Measurements from ENCODE around the gene PLCB2.

PLCB2 gene

DNA sequence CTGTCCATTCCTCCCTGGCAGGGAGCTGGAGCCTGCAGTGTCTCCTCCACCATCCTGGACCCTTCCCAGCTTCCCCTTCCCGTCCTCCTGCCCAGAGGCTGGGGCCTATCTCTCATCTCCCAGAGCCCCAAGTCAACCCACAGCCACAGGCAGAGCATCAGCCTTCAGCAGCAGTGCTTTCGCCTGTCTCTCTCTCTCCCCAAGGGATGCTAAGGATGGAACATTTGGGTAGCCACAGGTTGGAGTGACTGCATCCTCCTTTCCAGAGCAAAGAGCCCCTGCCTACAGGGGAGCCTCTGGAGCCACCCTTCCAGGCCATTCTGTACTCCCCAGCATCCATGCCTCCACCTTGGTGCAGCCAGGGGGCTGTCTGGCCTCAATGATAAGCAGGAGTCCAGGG is 4.2 kb downstream of the PLCB2 start:
- DNase-seq (ENCODE audit: low spot score), result no peak

DNA sequence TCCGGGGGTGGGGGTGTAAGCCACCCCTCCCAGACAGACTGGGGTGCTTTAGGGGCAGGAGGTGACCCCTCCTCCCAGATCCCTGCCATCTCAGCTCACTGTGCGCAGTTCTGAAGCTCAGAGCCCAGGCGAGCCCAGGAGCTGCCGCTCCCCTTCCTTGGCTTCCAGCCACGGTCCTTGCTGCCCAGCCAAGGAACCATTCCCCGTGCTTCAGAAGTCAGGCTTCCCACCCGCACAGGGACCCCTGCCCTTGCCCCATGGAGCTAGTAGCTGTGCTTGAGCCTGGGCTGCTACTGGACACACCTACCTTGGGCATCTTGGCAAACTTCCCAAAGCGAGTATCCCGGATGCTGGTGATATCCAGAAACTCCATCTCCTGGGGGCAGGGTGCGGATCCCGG is 4.8 kb downstream of the PLCB2 start:
- DNase-seq (ENCODE audit: low spot score), result no peak

DNA sequence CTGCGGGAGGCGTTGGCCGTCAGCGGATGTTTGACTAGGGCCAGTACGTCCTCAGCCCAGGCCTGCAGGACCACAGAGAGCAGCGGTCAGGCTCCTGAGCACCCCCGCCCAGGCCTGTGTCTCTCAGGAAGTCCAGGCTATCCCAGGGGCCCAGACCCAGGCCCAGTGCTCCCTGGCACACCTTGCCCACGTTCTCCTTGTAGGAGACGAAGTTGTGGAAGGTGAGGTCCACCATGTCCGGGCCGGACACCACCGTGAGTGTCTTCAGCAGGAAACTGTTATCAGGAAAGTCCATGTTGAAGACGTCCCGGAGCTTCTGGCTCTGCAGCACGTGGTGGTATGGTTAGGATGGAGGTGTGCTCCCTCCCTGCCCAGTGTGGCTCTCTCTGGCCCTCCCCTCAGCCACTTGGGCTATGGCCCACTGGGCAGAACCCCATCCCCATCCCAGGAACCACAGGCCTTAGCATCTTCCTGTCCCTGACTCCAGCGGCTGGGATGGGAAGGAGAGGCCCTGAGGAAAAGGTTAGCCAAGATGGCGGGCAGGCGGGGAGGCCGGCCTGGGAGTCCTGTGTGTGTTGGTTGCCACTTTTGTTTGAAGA is 5.3 kb downstream of the PLCB2 start:
- DNase-seq (ENCODE audit: low spot score), result no peak

DNA sequence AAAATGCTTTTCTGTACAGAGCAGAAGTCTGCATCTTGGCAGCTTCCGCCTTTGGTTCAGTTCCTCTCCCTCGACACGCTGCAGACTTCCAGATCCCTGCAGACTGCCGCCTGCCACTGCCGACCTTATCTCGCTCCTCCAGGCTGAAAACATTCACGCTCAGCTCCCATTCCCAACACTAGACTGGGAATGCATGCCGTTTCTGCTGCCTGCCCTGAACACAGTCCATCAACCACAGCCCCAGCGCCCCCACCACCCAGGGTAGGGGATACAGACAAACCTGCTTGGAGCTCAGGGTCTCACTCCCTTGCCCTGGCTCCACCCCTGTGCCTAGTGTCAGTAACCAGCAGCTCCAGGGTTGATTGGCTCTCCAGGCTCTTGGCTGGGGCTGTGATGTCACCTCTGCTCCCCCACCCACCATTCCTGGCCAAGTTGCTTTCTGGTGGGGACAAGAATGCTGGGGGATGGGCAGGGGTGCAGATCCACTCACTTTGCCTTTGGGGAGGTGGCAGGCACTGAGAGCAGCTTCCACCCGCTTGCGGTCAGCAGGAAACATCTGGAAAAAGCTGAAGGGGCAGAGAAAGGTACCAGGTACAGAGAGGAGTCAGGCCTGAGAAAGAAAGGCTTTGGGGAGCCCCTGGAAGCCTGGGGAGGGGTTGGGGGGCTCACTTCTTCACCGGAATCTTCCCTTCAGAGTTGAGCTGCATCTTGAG is 6.1 kb downstream of the PLCB2 start:
- DNase-seq (ENCODE audit: low spot score), result no peak

DNA sequence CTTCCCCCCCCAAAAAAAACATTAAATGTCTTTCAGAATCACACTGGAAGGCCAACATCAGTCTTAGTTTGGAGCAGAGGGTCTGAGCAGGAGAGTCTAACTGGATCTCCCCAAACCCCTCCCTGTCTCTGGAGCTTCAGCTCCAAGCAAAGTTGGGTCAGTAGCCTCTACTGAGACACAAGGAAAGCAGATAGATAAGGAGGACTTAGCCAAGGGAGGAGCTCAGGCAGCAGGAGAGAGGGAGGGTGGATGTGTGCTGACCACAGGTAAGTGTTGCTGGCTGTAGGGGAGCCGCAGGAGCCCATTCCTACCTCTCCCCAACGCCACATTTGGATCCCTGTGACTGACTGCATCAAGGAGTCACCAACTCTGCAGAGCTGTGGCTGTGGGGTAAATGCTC is 7.0 kb downstream of the PLCB2 start:
- DNase-seq (ENCODE audit: low spot score), result no peak

DNA sequence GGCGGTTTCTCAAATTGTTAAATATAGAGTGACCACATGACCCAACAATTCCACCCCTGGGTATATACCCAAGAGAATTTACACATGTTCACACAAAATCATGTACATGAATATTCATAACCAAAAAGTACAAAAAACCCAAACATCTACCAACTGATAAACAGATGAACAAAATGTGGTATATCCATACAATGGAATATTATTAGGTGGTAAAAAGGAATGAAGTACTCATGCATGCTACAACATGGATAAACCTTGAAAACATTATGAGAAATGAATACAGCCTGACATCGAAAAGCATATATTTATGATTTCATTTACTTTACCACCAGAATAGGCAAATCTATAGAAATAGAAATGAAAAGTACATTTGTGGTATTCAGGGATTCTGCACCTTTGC is 7.4 kb downstream of the PLCB2 start:
- DNase-seq (ENCODE audit: low spot score), result no peak

DNA sequence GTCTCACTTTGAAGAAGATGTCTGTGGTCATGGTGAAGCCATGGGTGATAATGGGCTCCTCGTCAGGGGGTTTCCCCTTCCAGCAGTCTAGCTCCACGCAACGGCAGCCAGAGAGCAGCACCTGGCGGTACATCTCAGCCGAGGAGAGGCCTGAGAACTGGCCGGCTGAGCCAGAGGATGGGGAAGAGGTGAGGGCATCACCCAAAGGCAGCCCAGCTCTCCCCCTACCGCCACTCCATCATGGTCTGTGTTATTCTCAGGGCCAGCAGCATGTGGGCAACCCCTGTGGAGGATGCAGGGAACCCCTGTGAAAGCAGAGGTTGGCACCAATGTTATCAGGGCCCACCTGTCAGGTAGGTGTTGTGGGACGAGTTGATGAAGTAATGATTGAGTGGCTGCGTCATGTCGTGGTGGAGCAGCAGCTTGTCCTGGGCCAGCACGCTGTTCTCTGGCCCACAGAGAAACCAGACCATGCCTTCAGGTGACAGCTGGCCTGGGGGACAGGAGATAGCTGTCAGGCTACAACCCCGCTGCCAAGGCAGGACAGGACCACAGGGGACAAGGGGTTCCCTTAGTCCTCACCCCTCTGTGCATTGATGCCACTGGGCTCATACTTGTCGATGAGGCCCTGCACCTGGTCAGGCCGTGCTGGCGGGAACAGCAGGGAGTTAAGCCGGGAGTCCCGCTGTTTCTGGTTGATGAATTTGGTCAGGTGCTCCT is 9.4 kb downstream of the PLCB2 start:
- no peak for DNase-seq (ENCODE audit: low spot score)

DNA sequence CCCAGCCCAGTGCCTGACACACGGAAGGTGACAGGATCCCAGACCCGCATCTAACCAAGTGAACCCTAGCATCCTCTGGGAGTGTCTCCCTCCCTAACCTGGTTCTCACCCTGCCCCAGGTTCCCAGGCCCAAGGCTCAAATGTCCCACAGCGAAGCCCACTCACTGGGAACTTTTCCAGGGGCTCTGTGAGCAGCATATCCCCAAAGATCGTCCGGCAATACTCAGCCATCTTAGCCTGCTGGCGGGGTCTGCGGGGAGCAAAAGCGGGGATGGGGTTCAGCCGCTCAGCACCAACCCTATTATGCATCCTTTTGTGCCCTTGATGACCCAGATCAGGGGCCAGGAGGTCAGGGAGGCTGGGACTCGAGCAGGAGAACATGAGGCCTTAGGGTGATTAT is 10.4 kb downstream of the PLCB2 start:
- no peak for DNase-seq (ENCODE audit: low spot score)

DNA sequence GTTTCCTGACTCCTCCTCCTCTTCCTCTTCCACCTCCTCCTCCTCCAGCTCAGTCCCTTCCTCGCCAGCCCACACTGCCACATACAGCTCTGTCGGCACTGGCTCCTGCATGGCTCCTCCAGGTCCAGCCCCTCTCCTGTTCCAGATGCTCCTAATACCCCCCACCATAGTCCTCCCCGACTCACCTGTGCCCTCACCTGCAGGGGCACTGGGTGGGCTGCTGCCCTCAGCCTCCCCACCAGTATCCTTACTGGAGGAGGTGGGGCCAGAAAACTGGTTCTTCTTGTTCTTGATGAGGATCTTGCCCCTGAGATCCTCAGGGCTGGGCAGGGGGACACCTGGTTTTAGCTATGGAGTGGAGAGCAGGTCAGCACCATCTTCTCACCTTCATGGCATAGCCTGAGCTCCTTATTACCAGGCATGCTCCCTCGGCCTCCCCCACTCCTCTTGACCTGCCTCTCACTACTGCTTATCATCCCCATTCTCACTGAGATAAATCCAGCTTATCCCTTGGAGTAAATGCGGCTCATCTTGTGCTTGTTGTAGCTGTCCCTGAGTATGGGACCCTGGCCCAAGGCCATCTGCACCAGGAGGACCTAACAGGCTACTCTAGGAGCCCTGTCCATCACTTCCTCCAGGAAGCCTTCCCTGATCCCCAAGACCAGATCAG is 11.0 kb downstream of the PLCB2 start:
- no peak for DNase-seq (ENCODE audit: low spot score)

DNA sequence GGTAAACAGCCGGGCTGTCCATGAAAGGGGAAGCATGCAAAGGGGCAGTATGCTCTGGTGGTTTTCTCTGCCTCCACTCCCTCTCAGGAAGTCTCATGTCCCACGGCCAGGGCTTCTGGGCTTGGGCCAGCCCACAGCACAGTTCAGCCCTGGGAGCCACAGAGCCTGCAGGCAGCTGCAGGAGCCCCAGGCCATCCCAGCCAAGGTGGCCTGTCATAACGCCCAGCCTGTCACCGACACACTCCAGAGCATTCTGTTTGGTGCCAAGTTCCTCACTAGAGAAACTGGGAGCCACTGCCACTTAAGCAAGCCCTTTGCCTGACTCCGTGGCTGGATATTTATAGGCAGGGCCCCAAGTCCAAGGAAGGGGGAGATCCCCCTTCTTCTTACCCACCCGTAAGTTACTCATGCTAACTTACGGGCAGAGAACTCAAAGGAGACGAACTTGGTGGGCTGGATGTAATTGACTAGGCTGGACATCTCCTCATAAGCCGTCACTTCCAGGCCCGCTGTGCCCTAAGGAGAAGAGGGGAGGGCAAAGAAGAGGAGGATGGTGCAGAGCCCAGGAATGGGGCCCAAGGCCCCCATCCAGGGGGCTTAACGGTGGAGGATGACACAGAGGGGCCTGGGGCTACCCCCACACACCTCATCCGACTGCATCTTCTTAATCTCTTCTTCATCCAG is 11.7 kb downstream of the PLCB2 start:
- DNase-seq (ENCODE audit: low spot score), result no peak

DNA sequence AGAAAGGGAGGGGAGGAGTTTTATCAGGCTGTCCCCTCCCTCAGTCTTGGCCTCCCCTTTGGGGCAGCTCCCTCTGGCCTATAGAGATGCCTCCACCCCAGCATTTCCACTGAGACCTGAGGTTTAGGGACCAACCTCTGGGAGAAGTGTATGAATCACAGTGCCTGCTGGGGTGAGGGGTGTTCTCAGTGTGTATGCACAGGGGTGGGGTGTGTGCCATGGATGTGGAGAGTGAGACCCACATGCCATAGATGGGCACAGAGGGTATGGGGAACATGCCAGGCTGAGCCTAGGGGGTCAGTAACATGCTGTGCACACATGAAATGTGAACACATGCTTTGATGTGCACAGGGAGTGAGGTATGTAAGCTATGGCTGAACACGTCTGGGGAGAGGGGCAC is 12.4 kb downstream of the PLCB2 start:
- no peak for DNase-seq (ENCODE audit: low spot score)

DNA sequence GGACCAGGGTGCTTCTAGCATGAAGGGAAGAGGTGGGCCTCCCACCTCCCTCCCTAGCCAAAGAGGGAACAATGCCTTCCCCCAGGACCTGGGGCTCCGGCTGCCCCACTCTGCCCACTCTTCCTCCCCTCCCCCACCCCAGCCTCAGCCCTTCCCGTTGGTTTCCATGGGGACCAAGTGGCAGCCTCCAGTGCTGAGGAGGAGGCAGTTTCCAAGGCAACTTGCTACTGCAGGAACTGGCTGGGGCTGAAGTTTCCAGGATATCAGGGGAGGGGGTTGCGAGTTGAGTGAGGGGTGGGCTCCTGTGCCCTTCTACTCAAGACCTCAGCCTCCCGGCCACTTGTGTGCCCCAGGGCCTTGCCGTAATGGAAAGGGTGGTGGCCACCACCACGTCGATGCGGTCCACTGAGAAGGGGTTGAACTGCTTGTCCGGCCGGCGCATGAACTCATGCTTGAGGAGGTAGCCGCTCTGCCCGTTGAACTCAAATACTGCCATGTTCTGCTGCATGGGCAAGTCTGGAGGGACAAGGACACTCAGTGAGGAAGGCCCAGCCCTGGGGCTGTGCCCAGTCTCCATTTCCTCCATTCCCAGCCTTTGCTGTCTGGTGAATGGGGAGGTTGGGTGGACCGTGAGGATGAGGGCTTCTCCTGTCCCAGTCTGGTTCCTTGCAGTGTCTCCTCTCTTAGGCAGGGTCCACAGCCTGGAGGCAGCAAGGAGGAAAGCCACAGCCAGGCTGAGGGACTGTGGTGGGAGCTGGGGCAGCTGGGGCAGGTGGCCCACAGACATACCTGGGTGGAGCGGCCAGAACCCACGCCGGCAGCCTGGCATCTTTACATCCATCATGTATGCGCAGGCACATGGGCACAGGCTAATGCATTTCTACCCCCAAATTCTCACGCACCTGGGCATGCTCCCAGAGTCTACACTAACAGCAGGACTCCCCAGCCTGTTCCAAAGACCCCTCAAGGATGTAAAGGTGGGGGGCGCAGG is 13.5 kb downstream of the PLCB2 start:
- DNase-seq (ENCODE audit: low spot score), result peak; percentile 75

DNA sequence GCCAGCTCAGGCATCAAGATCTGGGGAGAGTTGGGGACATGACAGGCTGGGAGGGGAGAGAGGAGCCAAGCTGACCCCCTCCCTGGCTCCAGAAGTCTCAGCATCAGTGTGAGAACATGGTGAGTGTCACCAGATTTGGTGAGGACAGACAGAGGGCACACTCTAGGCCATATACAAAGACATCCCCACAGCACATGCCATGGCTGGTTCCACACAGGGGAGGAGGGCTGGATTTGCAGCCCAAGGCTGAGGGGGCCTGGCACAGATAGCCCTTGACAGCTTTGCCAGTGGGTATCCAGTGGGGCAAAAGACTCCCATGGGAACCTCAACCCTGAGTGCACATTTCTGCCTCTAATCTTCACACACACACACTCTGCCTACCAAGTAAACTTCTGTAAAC is 14.7 kb downstream of the PLCB2 start:
- DNase-seq (ENCODE audit: low spot score), result no peak

DNA sequence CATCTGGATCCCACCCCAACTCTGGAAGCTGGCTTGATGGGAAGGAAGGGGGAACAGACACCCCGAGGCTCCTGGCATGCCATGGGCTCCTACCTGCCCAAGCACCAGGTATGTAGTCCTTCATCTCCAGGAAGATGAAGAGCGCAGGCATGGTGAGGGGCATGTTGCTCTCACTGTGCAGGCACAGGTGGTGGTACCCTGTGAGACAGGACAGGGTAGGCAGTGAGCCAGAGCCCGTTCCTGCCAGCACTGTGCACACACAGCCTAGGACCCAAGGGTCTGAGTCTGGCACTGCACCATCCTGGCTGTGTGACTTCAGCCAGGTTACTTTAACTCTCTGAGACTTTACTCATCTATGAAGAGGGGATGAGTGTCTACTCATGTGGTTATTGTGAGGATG is 15.5 kb downstream of the PLCB2 start:
- DNase-seq (ENCODE audit: low spot score), result no peak

DNA sequence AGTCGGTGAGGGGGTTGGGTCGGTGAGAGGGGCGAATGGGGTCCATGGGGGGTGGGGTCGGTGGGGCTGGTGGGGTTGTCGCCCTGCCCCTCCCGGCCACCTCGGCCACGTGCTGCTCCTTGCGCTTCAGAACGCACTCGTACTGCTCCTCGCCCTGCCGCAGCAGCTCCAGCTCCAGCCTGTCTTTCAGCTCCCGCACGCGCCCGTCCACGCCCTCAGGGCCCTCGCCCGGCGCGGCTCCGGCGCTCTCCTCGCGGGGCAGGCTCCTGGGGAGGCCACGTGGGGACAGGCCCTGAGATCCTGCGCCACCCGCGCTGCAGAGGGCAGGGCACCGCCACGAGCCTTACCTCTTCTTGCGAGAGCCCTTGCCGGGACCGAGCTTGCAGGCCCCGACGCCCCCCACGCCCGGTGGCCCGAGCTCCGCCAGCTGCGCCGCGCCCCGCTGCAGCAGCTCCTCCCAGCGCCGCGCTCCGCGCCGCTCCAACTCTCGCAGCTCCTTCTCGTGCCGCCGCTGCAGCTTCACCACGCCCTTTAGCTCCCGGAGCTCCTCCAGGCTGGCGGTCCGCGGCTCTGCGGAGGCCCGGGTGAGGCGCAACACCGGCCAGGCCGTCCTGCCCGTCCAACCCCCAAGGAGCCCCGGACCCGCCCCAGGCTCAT is 16.7 kb downstream of the PLCB2 start:
- peak; percentile 84 for DNase-seq (ENCODE audit: low spot score)

DNA sequence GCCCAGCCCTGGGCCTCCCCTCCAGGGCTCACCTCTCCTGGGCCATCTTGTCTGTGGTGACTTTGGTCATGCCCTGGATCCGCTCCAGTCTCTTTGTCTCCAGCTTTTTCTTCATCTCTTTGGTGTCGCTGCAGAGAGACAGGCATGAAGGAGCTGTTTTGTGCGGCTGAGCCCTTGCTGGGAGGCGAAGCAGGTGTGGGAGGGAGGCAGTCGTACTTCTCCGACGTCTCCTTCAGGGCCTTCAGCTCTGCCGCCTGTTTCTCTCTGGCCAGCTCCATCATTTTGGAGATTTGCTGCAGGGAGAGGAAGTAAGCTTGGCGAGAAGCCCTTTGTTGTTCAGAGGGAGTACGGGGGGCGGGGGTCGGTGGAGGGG is 17.2 kb downstream of the PLCB2 start:
- no peak for DNase-seq (ENCODE audit: low spot score)

DNA sequence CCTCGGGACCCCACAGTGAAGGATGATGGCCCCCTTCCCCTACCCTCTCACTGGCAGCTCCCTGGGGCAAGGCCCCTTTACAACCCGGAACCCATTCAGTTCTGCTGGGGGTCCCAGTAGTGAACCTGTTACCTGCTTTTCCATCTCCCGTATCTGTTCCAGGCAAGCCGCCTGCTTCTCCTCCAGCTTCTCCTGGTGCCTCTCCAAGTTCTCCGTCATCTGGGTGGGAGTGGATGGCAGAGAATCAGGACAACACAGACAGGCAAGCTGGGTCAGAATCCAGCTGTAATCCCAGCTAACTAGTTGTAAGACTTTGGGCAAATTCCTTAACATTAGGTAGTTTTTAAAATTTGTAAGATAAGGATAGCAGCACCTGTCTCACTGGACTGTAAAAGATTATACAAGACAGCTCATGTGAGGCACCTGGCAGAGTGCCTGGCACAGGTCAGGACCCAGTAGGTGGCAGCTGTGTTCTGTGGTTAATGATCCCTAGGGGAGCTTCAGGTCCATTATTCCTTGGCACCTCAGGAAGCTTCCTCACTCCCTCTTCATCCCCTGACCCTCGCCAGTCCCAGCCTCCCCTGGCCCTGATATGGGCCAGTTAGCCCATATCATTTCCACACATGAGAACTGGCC is 18.5 kb downstream of the PLCB2 start:
- DNase-seq (ENCODE audit: low spot score), result no peak

DNA sequence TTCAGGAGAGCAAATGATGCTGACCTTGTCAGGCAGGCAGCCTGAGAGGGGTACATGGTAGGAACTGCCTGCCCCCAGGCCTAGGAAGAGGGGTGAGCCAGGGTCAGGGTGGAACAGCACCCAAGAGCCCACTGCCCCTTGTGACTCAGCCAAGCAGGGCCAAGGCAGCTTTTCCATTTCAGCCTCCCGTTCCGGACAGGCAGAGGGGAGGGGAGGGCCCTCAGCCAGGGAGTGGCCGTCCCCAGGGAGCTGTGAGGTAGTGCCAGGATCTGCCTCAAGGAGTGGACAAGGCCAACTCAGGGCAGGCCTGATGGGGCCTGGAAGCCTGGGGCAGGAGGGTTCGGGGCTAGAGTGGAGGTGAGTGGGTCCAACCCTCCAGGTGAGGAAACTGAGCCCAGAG is 19.8 kb downstream of the PLCB2 start:
- DNase-seq (ENCODE audit: low spot score), result no peak

DNA sequence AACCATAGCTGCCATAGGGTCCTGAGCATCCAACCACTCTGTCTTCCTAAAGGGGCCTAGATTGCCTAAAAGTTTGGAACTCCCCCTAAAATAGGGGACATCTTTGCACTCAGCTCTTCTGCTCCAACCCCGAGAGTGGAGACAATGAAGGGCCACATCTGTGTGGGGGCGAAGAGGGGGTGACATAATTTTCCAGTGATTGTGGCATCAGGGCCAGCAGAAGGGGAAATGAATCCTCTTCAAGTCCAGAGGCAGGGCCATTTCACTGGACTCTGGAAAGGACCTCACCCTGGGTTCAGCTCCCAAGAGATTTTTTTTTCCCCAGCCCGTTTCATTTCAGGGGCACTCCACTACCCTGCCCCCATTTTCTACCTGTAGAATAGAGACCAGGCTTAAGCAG is 20.2 kb downstream of the PLCB2 start:
- no peak for DNase-seq (ENCODE audit: low spot score)

DNA sequence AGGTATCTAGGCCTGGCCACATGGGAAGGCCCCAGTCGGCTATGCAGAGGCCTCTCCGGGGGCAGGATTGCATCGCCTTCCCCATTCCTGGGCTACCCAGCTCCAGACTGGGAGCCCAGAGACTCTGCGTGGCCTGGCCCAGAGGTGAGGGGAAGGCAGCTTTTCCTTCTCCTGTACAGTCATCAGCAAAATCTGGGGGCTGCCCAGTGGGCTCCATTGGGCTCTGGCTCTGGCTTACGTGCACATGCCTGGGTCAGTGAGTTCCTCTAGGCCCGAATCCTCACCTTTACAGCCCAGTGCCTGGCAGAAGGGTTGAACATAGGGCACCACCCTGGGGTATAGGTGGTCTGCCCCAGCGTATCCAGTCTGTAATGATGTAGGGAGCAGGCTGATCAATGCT is 20.9 kb downstream of the PLCB2 start:
- DNase-seq (ENCODE audit: low spot score), result no peak
